IMR-90 (cell line): ENCODE measurements around the gene SETD2. TPM values are rescaled to one million over a fixed set of nuclear protein-coding genes. Genes with fewer than 3 reads are reported as not detected.

ENCODE experiments used
- ATAC-seq: fragments of 200-7000 bp; cut with Tn5 transposase; 2 replicates; pipeline ENCODE4 v1.9.1; 2020; ENCODE audit warnings: low read depth, mild to moderate bottlenecking, moderate library complexity
- BruUV-seq: library from RNA; stranded (reverse); fragments of 400-500 nt; replicated peaks from 2 replicates; lab custom pipeline; 2021; lab: Mats Ljungman, UMichigan
- CTCF ChIA-PET: fragments of 300-600 bp; formaldehyde crosslinking; extraction: SDS; loops from one replicate; lab custom pipeline; 2021; ENCODE audit warnings: antibody characterized with exemption; lab: Yijun Ruan, JAX
- POLR2A ChIA-PET: fragments of 300-600 bp; sonication (Branson Sonifier 250); formaldehyde crosslinking; loops from one replicate; lab custom pipeline; 2022; ENCODE audit warnings: antibody characterized with exemption; ENCODE audit not compliant: unreplicated experiment; lab: Charles Lee
- DNase-seq: peaks from one replicate; pipeline ENCODE4 v3.0.0; 2013
- H2AFZ ChIP-seq: replicated peaks from 2 replicates; pipeline ENCODE3; 2013; ENCODE audit warnings: low read length, mild to moderate bottlenecking; ENCODE audit not compliant: poor library complexity
- H2AK5ac ChIP-seq: 2 replicates; pipeline ENCODE4 v1.6.1; 2013; ENCODE audit warnings: low read depth, low read length, inconsistent platforms
- H2AK9ac ChIP-seq: replicated peaks from 2 replicates; pipeline ENCODE3; 2013; ENCODE audit warnings: mild to moderate bottlenecking, low read depth, low read length, moderate library complexity; ENCODE audit not compliant: poor library complexity
- H2BK120ac ChIP-seq: 2 replicates; pipeline ENCODE4 v1.6.1; 2013; ENCODE audit warnings: low read depth, low read length, inconsistent platforms
- H2BK15ac ChIP-seq: 3 replicates; pipeline ENCODE4 v1.6.1; 2013; ENCODE audit warnings: low read depth, low read length, inconsistent platforms
- H2BK20ac ChIP-seq: 2 replicates; pipeline ENCODE4 v1.6.1; 2013; ENCODE audit warnings: low read depth, mild to moderate bottlenecking, inconsistent platforms, low read length, moderate library complexity
- H2BK5ac ChIP-seq: 2 replicates; pipeline ENCODE4 v1.6.1; 2013; ENCODE audit warnings: mild to moderate bottlenecking, low read depth, low read length, inconsistent platforms; ENCODE audit not compliant: poor library complexity, severe bottlenecking
- H3K14ac ChIP-seq: replicated peaks from 2 replicates; pipeline ENCODE4 v1.6.1; 2013; ENCODE audit warnings: low read depth, low read length, inconsistent platforms
- H3K18ac ChIP-seq: 2 replicates; pipeline ENCODE4 v1.6.1; 2013; ENCODE audit warnings: low read depth, low read length, control low read depth
- H3K23ac ChIP-seq: 2 replicates; pipeline ENCODE4 v1.6.1; 2013; ENCODE audit warnings: low read depth, low read length, inconsistent platforms
- H3K27ac ChIP-seq: 2 replicates; pipeline ENCODE4 v1.5.1; 2013; ENCODE audit warnings: mild to moderate bottlenecking, control low read depth, low read length; ENCODE audit not compliant: insufficient read depth
- H3K27me3 ChIP-seq: 2 replicates; pipeline ENCODE4 v1.6.1; 2013; ENCODE audit warnings: low read length; ENCODE audit not compliant: control insufficient read depth, insufficient read depth
- H3K36me3 ChIP-seq: 2 replicates; pipeline ENCODE4 v1.6.1; 2013; ENCODE audit warnings: low read length, mixed read lengths; ENCODE audit not compliant: control insufficient read depth, insufficient read depth
- H3K4ac ChIP-seq: 2 replicates; pipeline ENCODE4 v1.6.1; 2013; ENCODE audit warnings: low read depth, low read length, inconsistent platforms
- H3K4me1 ChIP-seq: 2 replicates; pipeline ENCODE4 v1.6.1; 2013; ENCODE audit warnings: low read length, mixed read lengths; ENCODE audit not compliant: control insufficient read depth, insufficient read depth
- H3K4me2 ChIP-seq: 2 replicates; pipeline ENCODE4 v1.6.1; 2013; ENCODE audit warnings: low read depth, mild to moderate bottlenecking, control low read depth, low read length, moderate library complexity
- H3K4me3 ChIP-seq: 2 replicates; pipeline ENCODE4 v1.5.1; 2013; ENCODE audit warnings: low read depth, mild to moderate bottlenecking, control low read depth, low read length, moderate library complexity; ENCODE audit not compliant: insufficient read depth
- H3K56ac ChIP-seq: 2 replicates; pipeline ENCODE4 v1.6.1; 2013; ENCODE audit warnings: low read length, inconsistent platforms; ENCODE audit not compliant: insufficient read depth; ENCODE audit errors: extremely low read depth
- H3K79me1 ChIP-seq, 2 experiments: 2 replicates each; pipeline ENCODE4 v1.6.1; 2013; ENCODE audit warnings: low read length in 2 of 2, inconsistent platforms in 1 of 2, low read depth in 1 of 2
- H3K9ac ChIP-seq: 2 replicates; pipeline ENCODE4 v1.6.1; 2013; ENCODE audit warnings: low read depth, low read length, control low read depth
- H3K9me1 ChIP-seq: 2 replicates; pipeline ENCODE4 v1.6.1; 2013; ENCODE audit warnings: low read length, inconsistent platforms; ENCODE audit not compliant: insufficient read depth
- H3K9me3 ChIP-seq: 2 replicates; pipeline ENCODE4 v1.6.1; 2013; ENCODE audit warnings: low read length; ENCODE audit not compliant: control insufficient read depth, insufficient read depth
- H4K20me1 ChIP-seq: 2 replicates; pipeline ENCODE4 v1.6.1; 2013; ENCODE audit warnings: low read length, inconsistent platforms; ENCODE audit not compliant: insufficient read depth
- H4K5ac ChIP-seq: 2 replicates; pipeline ENCODE4 v1.6.1; 2013; ENCODE audit warnings: mild to moderate bottlenecking, low read depth, low read length, control low read depth
- H4K8ac ChIP-seq, 2 experiments: 2 replicates each; pipeline ENCODE4 v1.6.1; 2013; ENCODE audit warnings: low read depth in 2 of 2, low read length in 2 of 2, control low read depth in 1 of 2, inconsistent platforms in 1 of 2
- H4K91ac ChIP-seq: 2 replicates; pipeline ENCODE4 v1.6.1; 2013; ENCODE audit warnings: low read depth, low read length, inconsistent platforms; ENCODE audit not compliant: insufficient read depth
- BHLHE40 ChIP-seq: fragments of 150-350 bp; IDR thresholded peaks from 2 replicates; pipeline ENCODE4 v1.6.1; 2016; ENCODE audit warnings: mild to moderate bottlenecking, low read depth, low read length
- CEBPB ChIP-seq: IDR thresholded peaks from 2 replicates; pipeline ENCODE4 v1.6.1; 2012; ENCODE audit warnings: low read depth, low read length, improper control_type of control experiment
- CHD1 ChIP-seq: IDR thresholded peaks from 2 replicates; pipeline ENCODE4 v1.6.1; 2012; ENCODE audit warnings: low read depth, low read length, improper control_type of control experiment
- CTCF ChIP-seq: conservative IDR thresholded peaks from 2 replicates; pipeline ENCODE4 v1.5.1; 2012; ENCODE audit warnings: mild to moderate bottlenecking, low read depth, low read length, improper control_type of control experiment
- FOS ChIP-seq: fragments of 150-350 bp; IDR thresholded peaks from 2 replicates; pipeline ENCODE4 v1.6.1; 2016; ENCODE audit warnings: low read depth, low read length
- MAFK ChIP-seq: IDR thresholded peaks from 2 replicates; pipeline ENCODE4 v1.6.1; 2012; ENCODE audit warnings: low read depth, low read length, improper control_type of control experiment
- MAZ ChIP-seq: IDR thresholded peaks from 2 replicates; pipeline ENCODE4 v1.6.1; 2012; ENCODE audit warnings: low read depth, mild to moderate bottlenecking, low read length, improper control_type of control experiment, moderate library complexity, borderline replicate concordance
- MXI1 ChIP-seq: IDR thresholded peaks from 2 replicates; pipeline ENCODE4 v1.6.1; 2012; ENCODE audit warnings: low read depth, mild to moderate bottlenecking, low read length, moderate library complexity, borderline replicate concordance
- NFE2L2 ChIP-seq: fragments of 150-350 bp; IDR thresholded peaks from 2 replicates; pipeline ENCODE4 v1.6.1; 2016; ENCODE audit warnings: low read depth, mild to moderate bottlenecking, low read length
- POLR2A ChIP-seq: IDR thresholded peaks from 2 replicates; pipeline ENCODE4 v1.6.1; 2012; ENCODE audit warnings: mild to moderate bottlenecking, low read depth, low read length
- RAD21 ChIP-seq: IDR thresholded peaks from 2 replicates; pipeline ENCODE4 v1.6.1; 2012; ENCODE audit warnings: low read length, improper control_type of control experiment
- RCOR1 ChIP-seq: IDR thresholded peaks from 2 replicates; pipeline ENCODE4 v1.6.1; 2012; ENCODE audit warnings: mild to moderate bottlenecking, low read length, improper control_type of control experiment; ENCODE audit not compliant: insufficient replicate concordance
- RFX5 ChIP-seq: IDR thresholded peaks from 2 replicates; pipeline ENCODE4 v1.8.0; 2012; ENCODE audit warnings: low read depth, mild to moderate bottlenecking, low read length, moderate library complexity
- SMC3 ChIP-seq: fragments of 150-350 bp; IDR thresholded peaks from 2 replicates; pipeline ENCODE4 v1.6.1; 2016; ENCODE audit warnings: low read depth, mild to moderate bottlenecking, antibody characterized with exemption, low read length, moderate library complexity
- WGBS, 2 experiments: methylation state at CpG; one replicate each; pipeline versions ENCODE4 v1.1.5 to v1.1.7; 2013; ENCODE audit warnings: missing lambda C conversion rate in 2 of 2; ENCODE audit not compliant: insufficient read length in 1 of 2; ENCODE audit errors: extremely low coverage in 2 of 2; 5-methylcytosine and 5-hydroxymethylcytosine counted together
- dilution Hi-C: fragments of 300-500 bp; cut with HindIII; formaldehyde crosslinking; loops from one replicate; pipeline ENCODE4 v1.14.3; 2018; ENCODE audit warnings: low sequenced_read_pairs; ENCODE audit not compliant: unreplicated experiment
- in situ Hi-C: fragments of 300-500 bp; cut with MboI; formaldehyde crosslinking; loops from 3 replicates; pipeline ENCODE4 v1.14.3; 2019; ENCODE audit warnings: low sequenced_read_pairs, inconsistent platforms, mixed read lengths
- intact Hi-C: fragments of 100-400 bp; cut with micrococcal nuclease; formaldehyde crosslinking; loops from 2 replicates; pipeline ENCODE4 v1.10.0; 2022
- polyA plus RNA-seq, 3 experiments: library from polyadenylated mRNA; depleted of rRNA; stranded (reverse); fragments of >200 nt; gene quantifications; 2 replicates each; pipeline ENCODE4 v1.2.3, GENCODE V29; 2012; ENCODE audit warnings: low replicate concordance in 1 of 3
- total RNA-seq: library from RNA; depleted of rRNA; stranded (reverse); fragments of >200 nt; gene quantifications from 2 replicates; pipeline ENCODE4 v1.2.3, GENCODE V29; 2012
- TF ChIP-seq, protein P1 (sequence below): fragments of 150-350 bp; IDR thresholded peaks from 2 replicates; pipeline ENCODE4 v1.6.1; 2017; ENCODE audit warnings: mild to moderate bottlenecking, antibody characterized with exemption, low read length, low read depth
- TF ChIP-seq, protein P2 (sequence below): fragments of 150-350 bp; IDR thresholded peaks from 2 replicates; pipeline ENCODE4 v1.6.1; 2016; ENCODE audit warnings: low read depth, mild to moderate bottlenecking, low read length, moderate library complexity, borderline replicate concordance

SETD2 gene
- total and polyA plus RNA-seq, 2 of the 4 experiments (the other 2 are of a cell fraction): 18.3 to 20.1 TPM

DNA sequence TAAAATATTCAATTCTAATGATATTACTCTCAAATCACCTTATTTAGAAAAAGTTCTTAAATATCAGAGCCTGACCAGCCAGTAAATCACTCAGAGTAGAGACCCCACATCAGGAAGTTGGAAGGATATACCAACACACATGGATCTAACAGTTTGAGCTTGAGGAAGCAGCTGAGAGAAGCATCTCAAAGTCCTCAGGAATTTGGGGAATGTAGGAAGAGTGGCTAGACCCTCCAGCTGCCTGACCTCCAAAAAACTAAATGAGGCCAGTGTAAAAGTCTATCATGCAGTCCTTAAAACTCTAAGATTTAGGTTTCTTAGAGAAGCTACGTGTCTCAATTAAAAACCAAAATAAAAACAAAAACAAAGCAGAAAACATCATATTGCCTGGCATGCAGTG, 55.4 kb downstream of the SETD2 start:
- Histone ChIP-seq H3K56ac (no peak overlapping the region), H3K4me2 (no peak overlapping the region; the same call in 1 of the 2 replicates), H2BK5ac (no peak overlapping the region), H3K9ac (no peak overlapping the region), H3K4me3 (no peak overlapping the region), H2BK20ac (no peak overlapping the region), H3K23ac (peak overlapping the region; percentile 61; the same call in 1 of the 2 replicates), H4K5ac (no peak overlapping the region), H3K79me1 (peaks cover 23 to 69% of the 10 kb centered on the region in 2 experiments), H4K91ac (peak overlapping the region; percentile 57; the same call in 1 of the 2 replicates), H3K27me3 (no peaks in the 10 kb centered on the region), H4K8ac (peak overlapping the region in 1 of 2 experiments; percentile 79; a peak in 2 of 4 replicates), H3K9me1 (peaks cover 11% of the 10 kb centered on the region; the same call in 1 of the 2 replicates), H4K20me1 (0 out of 2 replicates have a peak, but pooled peaks cover 4% of the 10 kb centered on the region), H3K36me3 (peaks cover 20% of the 10 kb centered on the region), H2AFZ (no peak overlapping the region), H2AK5ac (peak overlapping the region; percentile 70; the same call in 1 of the 2 replicates), H2BK120ac (peak overlapping the region; percentile 45; the same call in 1 of the 2 replicates), H2AK9ac (no peak overlapping the region), H3K14ac (peak overlapping the region; percentile 92; the same call in 1 of the 2 replicates), H3K4me1 (peaks cover 14% of the 10 kb centered on the region), H2BK15ac (peak overlapping the region; percentile 48; the same call in 1 of the 3 replicates), H3K4ac (peak overlapping the region; percentile 73; the same call in 1 of the 2 replicates), H3K9me3 (no peaks in the 10 kb centered on the region), H3K27ac (no peak overlapping the region), H3K18ac (no peak overlapping the region)
- dilution Hi-C loops: no loop called here
- WGBS, 2 experiments: no CpG with 5 or more reads among the region's 1 CpG
- no peak for TF ChIP-seq RAD21
- no peak for TF ChIP-seq MAZ
- TF ChIP-seq, protein P1, sequence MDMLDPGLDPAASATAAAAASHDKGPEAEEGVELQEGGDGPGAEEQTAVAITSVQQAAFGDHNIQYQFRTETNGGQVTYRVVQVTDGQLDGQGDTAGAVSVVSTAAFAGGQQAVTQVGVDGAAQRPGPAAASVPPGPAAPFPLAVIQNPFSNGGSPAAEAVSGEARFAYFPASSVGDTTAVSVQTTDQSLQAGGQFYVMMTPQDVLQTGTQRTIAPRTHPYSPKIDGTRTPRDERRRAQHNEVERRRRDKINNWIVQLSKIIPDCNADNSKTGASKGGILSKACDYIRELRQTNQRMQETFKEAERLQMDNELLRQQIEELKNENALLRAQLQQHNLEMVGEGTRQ: no peak
- no peak for TF ChIP-seq MAFK
- TF ChIP-seq, protein P2, sequence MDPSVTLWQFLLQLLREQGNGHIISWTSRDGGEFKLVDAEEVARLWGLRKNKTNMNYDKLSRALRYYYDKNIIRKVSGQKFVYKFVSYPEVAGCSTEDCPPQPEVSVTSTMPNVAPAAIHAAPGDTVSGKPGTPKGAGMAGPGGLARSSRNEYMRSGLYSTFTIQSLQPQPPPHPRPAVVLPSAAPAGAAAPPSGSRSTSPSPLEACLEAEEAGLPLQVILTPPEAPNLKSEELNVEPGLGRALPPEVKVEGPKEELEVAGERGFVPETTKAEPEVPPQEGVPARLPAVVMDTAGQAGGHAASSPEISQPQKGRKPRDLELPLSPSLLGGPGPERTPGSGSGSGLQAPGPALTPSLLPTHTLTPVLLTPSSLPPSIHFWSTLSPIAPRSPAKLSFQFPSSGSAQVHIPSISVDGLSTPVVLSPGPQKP: no peak
- no peak for TF ChIP-seq MXI1
- no peak for TF ChIP-seq NFE2L2
- no peak for TF ChIP-seq FOS
- no peak for TF ChIP-seq RCOR1
- TF ChIP-seq CTCF: no peak
- TF ChIP-seq POLR2A: no peak
- TF ChIP-seq RFX5: no peak
- no peak for TF ChIP-seq CEBPB
- TF ChIP-seq SMC3: no peak
- no peak for TF ChIP-seq BHLHE40
- TF ChIP-seq CHD1: no peak
- ChIA-PET POLR2A (no interaction called here), CTCF (no interaction called here)
- intact Hi-C loops: no loop called here
- DNase-seq: peak; percentile 20
- in situ Hi-C loops: no loop called here
- peak; percentile 86 for ATAC-seq
- BruUV-seq: no TSS peak
